ENCODE data around the gene SDSL.

The SDSL gene

DNA sequence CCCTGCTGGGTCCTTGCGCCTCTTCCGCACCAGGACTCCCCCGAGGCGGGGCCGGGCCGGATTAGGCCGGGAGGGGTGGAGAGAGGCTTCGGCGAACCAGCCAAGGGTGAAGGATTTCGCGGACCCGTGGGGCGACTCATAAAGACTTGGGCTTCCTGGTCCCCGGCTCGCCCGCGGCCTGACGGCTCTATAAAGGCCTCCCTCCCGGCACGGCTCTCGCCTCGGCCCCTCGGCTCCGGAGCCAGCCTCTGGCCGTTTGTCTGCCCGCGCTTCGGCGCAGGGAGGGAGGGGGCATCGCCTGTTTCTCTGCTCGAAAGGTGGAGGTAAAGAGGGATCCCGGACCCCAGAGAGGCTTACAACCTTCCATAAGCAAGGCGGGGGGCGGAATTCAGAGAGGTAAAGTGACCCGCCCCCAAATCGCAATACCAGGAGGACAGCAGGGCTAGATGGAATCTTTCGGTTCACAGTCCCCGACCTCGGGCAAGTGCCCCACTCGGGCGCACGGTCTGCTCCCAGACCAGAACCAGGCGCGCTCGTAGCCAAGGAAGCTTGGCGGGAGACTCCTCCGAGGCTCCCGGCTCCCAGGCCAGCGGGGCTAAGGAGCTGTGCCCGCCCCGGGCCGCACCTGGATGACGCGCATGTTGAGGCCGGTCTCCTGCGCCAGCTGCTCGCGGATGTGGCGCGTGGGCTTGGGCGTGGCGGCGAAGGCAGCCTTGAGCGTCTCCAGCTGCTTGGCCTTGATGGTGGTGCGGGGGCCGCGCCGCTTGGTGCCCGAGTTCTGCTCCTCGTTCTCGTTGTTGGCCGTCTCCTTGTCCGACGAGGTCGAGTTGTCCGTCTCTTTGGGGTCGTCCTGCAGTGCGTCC, 45.6 kb downstream of the SDSL start:
- no peak overlapping the region for H3K27ac ChIP-seq (ENCODE audit: insufficient read depth in 1 of 2, low read depth in 1 of 2, low read length in 2 of 2, poor library complexity in 1 of 2, severe bottlenecking in 2 of 2)
- peak overlapping the region in 3 of 7 experiments; percentile 33 to 55 (median 46) for H3K4me3 ChIP-seq (ENCODE audit: control insufficient read depth in 1 of 7, extremely low read depth in 1 of 7, insufficient read depth in 4 of 7, low read depth in 2 of 7, low read length in 6 of 7)
- ChIA-PET POLR2A (interaction anchor here (0.6 kb wide), 1 partner anchor 22 kb away, joined by 3 read pairs; no protein-coding TSS in a partner anchor), CTCF (no interaction called here)
- DNase-seq: no peak
- H3K36me3 ChIP-seq (ENCODE audit: control insufficient read depth in 4 of 4, insufficient read depth in 4 of 4, low read length in 3 of 4): no peaks in the 10 kb centered on the region
- H3K9me3 ChIP-seq (ENCODE audit: control extremely low read depth in 1 of 5, control insufficient read depth in 4 of 5, insufficient read depth in 2 of 5, low read depth in 1 of 5, low read length in 4 of 5): no peaks in the 10 kb centered on the region
- WGBS (ENCODE audit: insufficient coverage): 2% methylated on average over 73 of the region's 78 CpGs
- H3K4me1 ChIP-seq (ENCODE audit: control extremely low read depth in 1 of 4, control insufficient read depth in 4 of 4, insufficient read depth in 4 of 4, low read length in 3 of 4): peaks cover 0 to 50% (median 29%) of the 10 kb centered on the region in 4 experiments
- H3K27me3 ChIP-seq (replicated peaks in 2 of 5; ENCODE audit: control insufficient read depth in 4 of 5, insufficient read depth in 5 of 5, low read length in 4 of 5): peaks cover 4 to 100% (median 65%) of the 10 kb centered on the region in 5 experiments

DNA sequence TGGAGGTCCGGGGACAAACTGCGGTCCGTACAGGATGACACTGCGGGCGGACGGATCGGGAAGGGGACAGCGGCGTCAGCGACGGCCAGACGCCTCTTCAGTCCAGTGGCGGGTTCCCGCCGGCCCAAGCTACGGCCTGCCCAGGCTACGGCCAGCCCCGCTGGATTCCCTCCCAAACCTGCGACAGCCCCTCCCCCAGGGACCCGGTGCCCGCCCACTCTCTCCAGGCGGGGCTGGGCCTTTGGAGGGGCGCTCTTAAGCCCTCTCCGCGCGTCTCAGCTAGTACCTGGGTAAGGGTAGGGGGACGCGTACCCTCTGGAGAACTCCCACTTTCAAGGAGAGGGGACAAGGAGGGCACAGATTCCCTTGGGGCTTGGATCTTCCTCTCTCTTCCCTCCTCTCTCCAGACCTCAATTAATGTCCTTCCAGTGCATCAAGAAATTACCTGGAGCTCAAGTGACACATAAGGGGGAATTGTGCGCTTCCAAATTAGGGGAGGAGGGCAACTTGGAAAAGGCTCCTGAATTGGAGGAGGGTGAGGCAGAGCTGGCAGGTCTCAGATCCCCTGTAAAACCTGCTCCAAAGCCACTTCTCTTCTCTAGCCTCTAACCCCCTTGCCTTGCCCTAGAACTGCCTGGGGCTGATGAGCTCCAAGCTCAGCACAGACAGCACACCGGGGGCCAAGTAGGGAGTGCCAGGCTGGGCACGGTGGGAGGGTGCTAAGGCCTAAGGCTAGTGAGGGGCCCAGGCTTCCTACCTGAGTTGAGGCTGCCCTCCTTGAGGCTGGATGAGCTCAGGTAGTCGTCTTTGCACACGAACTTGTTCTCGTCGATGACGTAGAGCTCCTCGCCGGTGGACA, 46.4 kb downstream of the SDSL start:
- no peaks in the 10 kb centered on the region for H3K36me3 ChIP-seq (ENCODE audit: control insufficient read depth in 4 of 4, insufficient read depth in 4 of 4, low read length in 3 of 4)
- no peak overlapping the region for H3K27ac ChIP-seq (ENCODE audit: insufficient read depth in 1 of 2, low read depth in 1 of 2, low read length in 2 of 2, poor library complexity in 1 of 2, severe bottlenecking in 2 of 2)
- peaks cover 0 to 42% (median 25%) of the 10 kb centered on the region in 4 experiments for H3K4me1 ChIP-seq (ENCODE audit: control extremely low read depth in 1 of 4, control insufficient read depth in 4 of 4, insufficient read depth in 4 of 4, low read length in 3 of 4)
- peak overlapping the region in 2 of 7 experiments; percentile 33 to 55 for H3K4me3 ChIP-seq (ENCODE audit: control insufficient read depth in 1 of 7, extremely low read depth in 1 of 7, insufficient read depth in 4 of 7, low read depth in 2 of 7, low read length in 6 of 7)
- ChIA-PET CTCF (interaction anchor here (1.3 kb wide), 1 partner anchor 12 kb away, joined by 3 read pairs; no protein-coding TSS in a partner anchor), POLR2A (no interaction called here)
- DNase-seq: no peak
- no peaks in the 10 kb centered on the region for H3K9me3 ChIP-seq (ENCODE audit: control extremely low read depth in 1 of 5, control insufficient read depth in 4 of 5, insufficient read depth in 2 of 5, low read depth in 1 of 5, low read length in 4 of 5)
- 6% methylated on average over 28 of the region's 38 CpGs for WGBS (ENCODE audit: insufficient coverage)
- H3K27me3 ChIP-seq (replicated peaks in 2 of 5; ENCODE audit: control insufficient read depth in 4 of 5, insufficient read depth in 5 of 5, low read length in 4 of 5): peaks cover 10 to 100% (median 73%) of the 10 kb centered on the region in 5 experiments

DNA sequence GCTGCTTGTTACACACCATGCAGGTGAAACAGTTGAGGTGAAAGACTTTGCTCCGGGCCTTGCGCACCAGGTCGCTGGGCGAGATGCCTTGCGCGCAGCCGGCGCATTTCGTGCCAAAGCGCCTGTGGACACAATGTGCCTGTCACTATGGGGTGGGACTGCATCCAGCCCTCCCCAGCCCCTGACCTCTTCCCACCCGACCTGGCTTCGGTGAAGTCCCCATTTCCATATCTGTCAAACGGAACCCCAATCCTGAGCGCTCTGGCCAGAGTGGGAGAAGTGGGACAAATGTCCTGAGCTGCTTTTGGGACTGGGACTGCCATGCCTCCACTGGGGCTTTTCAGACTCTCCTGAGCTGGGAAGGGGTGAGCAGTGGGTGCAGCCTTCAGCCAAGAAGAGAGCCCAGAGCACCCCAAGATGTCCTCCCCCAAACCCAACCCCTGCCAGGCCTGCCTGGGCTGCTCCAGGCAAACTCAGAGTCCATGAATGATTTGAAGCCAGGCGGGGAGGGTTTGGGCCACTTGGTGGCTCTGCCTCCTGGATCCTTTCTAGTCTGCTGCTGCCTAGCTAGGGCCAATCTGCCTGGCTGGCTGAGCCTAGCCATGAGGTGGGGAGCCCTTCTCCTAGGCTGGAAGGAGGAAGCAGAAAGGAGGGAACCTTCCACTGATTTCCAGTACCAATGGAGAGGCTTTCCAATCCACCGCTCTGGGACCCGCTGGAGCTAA, 47.2 kb downstream of the SDSL start:
- CTCF ChIA-PET: interaction anchor here (1.3 kb wide), 1 partner anchor 11 kb away, joined by 3 read pairs; no protein-coding TSS in a partner anchor
- Histone ChIP-seq H3K9me3 (ENCODE audit: control extremely low read depth in 1 of 5, control insufficient read depth in 4 of 5, insufficient read depth in 2 of 5, low read depth in 1 of 5, low read length in 4 of 5) (no peaks in the 10 kb centered on the region), H3K4me1 (ENCODE audit: control extremely low read depth in 1 of 4, control insufficient read depth in 4 of 4, insufficient read depth in 4 of 4, low read length in 3 of 4) (peaks cover 0 to 34% (median 21%) of the 10 kb centered on the region in 4 experiments), H3K27me3 (replicated peaks in 2 of 5; ENCODE audit: control insufficient read depth in 4 of 5, insufficient read depth in 5 of 5, low read length in 4 of 5) (peaks cover 10 to 100% (median 74%) of the 10 kb centered on the region in 5 experiments), H3K27ac (ENCODE audit: insufficient read depth in 1 of 2, low read depth in 1 of 2, low read length in 2 of 2, poor library complexity in 1 of 2, severe bottlenecking in 2 of 2) (no peak overlapping the region), H3K4me3 (ENCODE audit: control insufficient read depth in 1 of 7, extremely low read depth in 1 of 7, insufficient read depth in 4 of 7, low read depth in 2 of 7, low read length in 6 of 7) (no peak overlapping the region), H3K36me3 (ENCODE audit: control insufficient read depth in 4 of 4, insufficient read depth in 4 of 4, low read length in 3 of 4) (no peaks in the 10 kb centered on the region)
- no peak for DNase-seq
- POLR2A ChIA-PET: no interaction called here
- WGBS (ENCODE audit: insufficient coverage): 10% methylated on average over 15 of the region's 17 CpGs

DNA sequence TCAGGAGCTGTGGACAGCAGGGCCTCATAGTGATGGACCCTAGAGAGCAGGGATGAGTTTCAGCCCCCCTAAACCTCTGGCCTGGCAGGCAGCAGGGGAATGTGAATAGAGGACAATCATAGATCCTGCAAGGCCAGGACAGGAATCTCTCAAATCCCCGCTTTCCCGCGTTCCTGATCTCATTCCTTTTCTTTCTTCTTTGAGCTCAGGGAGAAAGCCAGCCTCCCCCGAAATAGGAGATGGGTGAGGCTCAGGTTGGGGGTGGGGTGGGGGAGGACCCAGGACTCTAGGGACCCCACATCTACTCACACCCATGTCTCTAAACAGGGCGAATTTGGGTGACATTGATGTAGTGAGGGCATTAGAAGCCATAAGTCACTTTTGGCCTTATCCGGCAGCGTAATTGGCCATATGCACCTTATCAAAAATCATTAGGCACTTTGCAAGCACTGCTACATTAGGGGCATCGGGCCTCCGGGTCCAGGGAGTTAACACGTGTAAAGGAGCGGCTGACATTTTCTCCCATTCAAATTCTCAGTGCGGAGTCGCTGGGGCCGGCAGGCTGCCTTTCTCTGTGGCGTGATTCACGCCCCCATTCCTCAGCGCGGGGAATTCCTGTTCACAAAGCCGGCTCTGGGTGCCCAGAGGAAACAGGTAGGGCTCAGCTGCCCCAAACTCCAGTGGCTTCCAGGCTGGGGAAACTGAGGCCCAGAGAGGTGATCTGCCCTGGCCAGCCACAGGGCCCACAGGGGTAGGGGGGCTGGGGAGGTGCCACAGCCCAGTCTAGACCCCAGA, 48.0 kb downstream of the SDSL start:
- no peak overlapping the region for H3K27ac ChIP-seq (ENCODE audit: insufficient read depth in 1 of 2, low read depth in 1 of 2, low read length in 2 of 2, poor library complexity in 1 of 2, severe bottlenecking in 2 of 2)
- H3K9me3 ChIP-seq (ENCODE audit: control extremely low read depth in 1 of 5, control insufficient read depth in 4 of 5, insufficient read depth in 2 of 5, low read depth in 1 of 5, low read length in 4 of 5): no peaks in the 10 kb centered on the region
- H3K36me3 ChIP-seq (ENCODE audit: control insufficient read depth in 4 of 4, insufficient read depth in 4 of 4, low read length in 3 of 4): no peaks in the 10 kb centered on the region
- no peak overlapping the region for H3K4me3 ChIP-seq (ENCODE audit: control insufficient read depth in 1 of 7, extremely low read depth in 1 of 7, insufficient read depth in 4 of 7, low read depth in 2 of 7, low read length in 6 of 7)
- DNase-seq: no peak
- CTCF ChIA-PET: interaction anchor here (2.5 kb wide), 1 partner anchor 9 kb away, joined by 5 read pairs; no protein-coding TSS in a partner anchor
- POLR2A ChIA-PET: no interaction called here
- peaks cover 0 to 27% (median 17%) of the 10 kb centered on the region in 4 experiments for H3K4me1 ChIP-seq (ENCODE audit: control extremely low read depth in 1 of 4, control insufficient read depth in 4 of 4, insufficient read depth in 4 of 4, low read length in 3 of 4)
- WGBS (ENCODE audit: insufficient coverage): 7% methylated on average over 15 of the region's 19 CpGs
- H3K27me3 ChIP-seq (replicated peaks in 2 of 5; ENCODE audit: control insufficient read depth in 4 of 5, insufficient read depth in 5 of 5, low read length in 4 of 5): peaks cover 10 to 100% (median 70%) of the 10 kb centered on the region in 5 experiments

DNA sequence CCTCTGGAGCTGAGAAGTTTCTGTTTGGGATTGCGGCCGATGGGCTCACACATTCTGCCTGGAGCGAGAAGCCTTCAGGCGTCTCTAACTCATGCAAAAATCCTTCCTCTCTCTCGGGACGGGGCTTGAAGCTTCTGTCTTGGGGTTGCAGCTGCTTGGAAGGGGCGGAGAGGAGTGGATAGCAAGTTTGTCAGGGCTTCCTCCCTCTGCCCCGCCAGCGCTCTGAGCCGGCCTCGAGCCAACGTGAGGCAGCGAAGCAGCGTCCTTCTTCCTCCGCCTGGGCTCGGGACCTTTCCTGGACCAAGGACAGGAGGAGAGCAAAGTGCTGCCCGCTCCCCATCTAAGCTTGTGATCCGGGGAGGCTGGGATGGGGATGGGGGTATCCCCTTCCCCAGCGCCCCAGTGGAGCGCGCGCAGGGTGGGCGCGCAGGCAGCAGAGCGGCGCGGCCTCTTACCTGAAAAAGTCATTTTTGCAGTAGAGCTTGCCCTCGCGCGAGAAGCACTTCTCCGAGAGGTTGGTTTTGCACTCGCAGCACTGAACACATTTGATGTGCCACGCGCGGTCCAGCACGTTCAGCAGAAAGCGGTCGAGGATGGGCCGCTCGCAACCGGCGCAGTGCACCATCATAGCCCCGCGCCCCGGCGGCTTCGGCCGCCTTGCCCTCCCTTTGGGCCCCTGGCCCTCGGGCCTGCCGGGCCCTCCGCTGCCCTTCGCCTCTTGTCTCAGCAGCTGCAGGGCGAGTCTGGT, 48.9 kb downstream of the SDSL start:
- H3K4me1 ChIP-seq (ENCODE audit: control extremely low read depth in 1 of 4, control insufficient read depth in 4 of 4, insufficient read depth in 4 of 4, low read length in 3 of 4): peaks cover 0 to 23% (median 12%) of the 10 kb centered on the region in 4 experiments
- no peak overlapping the region for H3K4me3 ChIP-seq (ENCODE audit: control insufficient read depth in 1 of 7, extremely low read depth in 1 of 7, insufficient read depth in 4 of 7, low read depth in 2 of 7, low read length in 6 of 7)
- no peak for DNase-seq
- ChIA-PET POLR2A (no interaction called here), CTCF (interaction anchor here (2.5 kb wide), 1 partner anchor 9 kb away, joined by 5 read pairs; no protein-coding TSS in a partner anchor)
- no peak overlapping the region for H3K27ac ChIP-seq (ENCODE audit: insufficient read depth in 1 of 2, low read depth in 1 of 2, low read length in 2 of 2, poor library complexity in 1 of 2, severe bottlenecking in 2 of 2)
- 5% methylated on average over 36 of the region's 53 CpGs for WGBS (ENCODE audit: insufficient coverage)
- no peaks in the 10 kb centered on the region for H3K36me3 ChIP-seq (ENCODE audit: control insufficient read depth in 4 of 4, insufficient read depth in 4 of 4, low read length in 3 of 4)
- no peaks in the 10 kb centered on the region for H3K9me3 ChIP-seq (ENCODE audit: control extremely low read depth in 1 of 5, control insufficient read depth in 4 of 5, insufficient read depth in 2 of 5, low read depth in 1 of 5, low read length in 4 of 5)
- peaks cover 10 to 100% (median 68%) of the 10 kb centered on the region in 5 experiments for H3K27me3 ChIP-seq (replicated peaks in 2 of 5; ENCODE audit: control insufficient read depth in 4 of 5, insufficient read depth in 5 of 5, low read length in 4 of 5)
